HG02943 (cell line): ENCODE measurements around the gene CACNA1S.

Experiments used
- ATAC-seq: cut with Tn5 transposase; IDR thresholded peaks from one replicate; pipeline ENCODE4 v1.9.1; 2021; ENCODE audit warnings: mild to moderate bottlenecking, low read depth, moderate library complexity; ENCODE audit not compliant: unreplicated experiment

Gene CACNA1S

GRCh38 chr1:201119206-201120197 lies 7.3 kb upstream of the CACNA1S start:
- ATAC-seq, result no peak

- ATAC-seq, result no peak
These were observed 3.9 kb upstream of the CACNA1S start for GRCh38 chr1:201116091-201116490.

GRCh38 chr1:201115390-201115937 lies 3.2 kb upstream of the CACNA1S start:
- no peak for ATAC-seq

- ATAC-seq, result peak; percentile 73
These were observed 2.3 kb upstream of the CACNA1S start for GRCh38 chr1:201114245-201115131.

- ATAC-seq, result no peak
These were observed 1.4 kb upstream of the CACNA1S start for GRCh38 chr1:201113451-201114244.

GRCh38 chr1:201112926-201113325 lies 700 bp upstream of the CACNA1S start:
- no peak for ATAC-seq

- ATAC-seq, result no peak
These were observed 554 bp downstream of the CACNA1S start for GRCh38 chr1:201111672-201112071.

- ATAC-seq, result no peak
These were observed 1.1 kb downstream of the CACNA1S start for GRCh38 chr1:201111156-201111555.

GRCh38 chr1:201110616-201111015 lies 1.6 kb downstream of the CACNA1S start:
- no peak for ATAC-seq

GRCh38 chr1:201110138-201110537 lies 2.1 kb downstream of the CACNA1S start:
- no peak for ATAC-seq

GRCh38 chr1:201109651-201110050 lies 2.6 kb downstream of the CACNA1S start:
- no peak for ATAC-seq

GRCh38 chr1:201108614-201109013 lies 3.6 kb downstream of the CACNA1S start:
- ATAC-seq, result no peak

- no peak for ATAC-seq
These were observed 6.5 kb downstream of the CACNA1S start for GRCh38 chr1:201105688-201106087.

- no peak for ATAC-seq
These were observed 8.1 kb downstream of the CACNA1S start for GRCh38 chr1:201104141-201104540.

- ATAC-seq, result no peak
These were observed 8.6 kb downstream of the CACNA1S start for GRCh38 chr1:201103666-201104065.

GRCh38 chr1:201100169-201100930 lies 11.9 kb downstream of the CACNA1S start:
- no peak for ATAC-seq

- no peak for ATAC-seq
These were observed 13.1 kb downstream of the CACNA1S start for GRCh38 chr1:201098992-201099677.

- no peak for ATAC-seq
These were observed 15.0 kb downstream of the CACNA1S start for GRCh38 chr1:201096977-201097856.
